T-cell (primary cell): ENCODE results near the gene MMEL1. TPM values are rescaled to one million over a fixed set of nuclear protein-coding genes. Genes with fewer than 3 reads are reported as not detected.
"Not testable (repeated sequence)": the region's sequence is repeated elsewhere in the genome, so short reads cannot be mapped to it uniquely, and the experiment has no call there.

Experiments
- ATAC-seq, 4 experiments: fragments of 200-7000 bp in 3 of 4; fragments of 150-1000 bp in 1 of 4; cut with Tn5 transposase; replicated peaks in 1 of 4; 1 replicate in 3 of 4; 2 replicates in 1 of 4; pipeline ENCODE4 v1.10.0; 2021; ENCODE audit warnings: moderate library complexity in 3 of 4, mild to moderate bottlenecking in 2 of 4, moderate number of reproducible peaks in 1 of 4
- CTCF ChIA-PET, 2 donors: fragments of 300-600 bp; sonication (Branson Sonifier 250); formaldehyde crosslinking; loops; one replicate each; lab custom pipeline; 2022; ENCODE audit warnings: antibody characterized with exemption in 2 of 2; lab: Charles Lee
- POLR2A ChIA-PET, 2 donors: fragments of 300-600 bp; sonication (Branson Sonifier 250); formaldehyde crosslinking; loops; one replicate each; lab custom pipeline; 2022; ENCODE audit warnings: antibody characterized with exemption in 2 of 2; lab: Charles Lee
- DNase-seq, 35 experiments: peaks; one replicate each; pipeline versions ENCODE4 v3.0.0 to v3.0.0-alpha.2; 2013 to 2023
- H3K27ac ChIP-seq: one replicate; pipeline ENCODE4 v1.5.1; 2013; ENCODE audit warnings: low read length
- H3K27me3 ChIP-seq, 2 experiments: replicated peaks in 1 of 2; 1 replicate in 1 of 2; 2 replicates in 1 of 2; pipeline versions ENCODE4 v1.6.1 to v1.7.0; 2013; ENCODE audit warnings: low read length in 1 of 2, mixed read lengths in 1 of 2; ENCODE audit not compliant: control insufficient read depth in 2 of 2, insufficient read depth in 2 of 2; ENCODE audit errors: extremely low read depth in 1 of 2
- H3K36me3 ChIP-seq, 2 donors: 1 replicate in 1 of 2; 2 replicates in 1 of 2; pipeline versions ENCODE4 v1.6.1 to v1.7.0; 2013; ENCODE audit warnings: low read length in 1 of 2; ENCODE audit not compliant: control insufficient read depth in 2 of 2, insufficient read depth in 1 of 2; ENCODE audit errors: extremely low read depth in 1 of 2
- H3K4me1 ChIP-seq, 2 experiments: 1 replicate in 1 of 2; 2 replicates in 1 of 2; pipeline versions ENCODE4 v1.6.1 to v1.7.0; 2013; ENCODE audit warnings: low read length in 2 of 2, mixed read lengths in 1 of 2; ENCODE audit not compliant: insufficient read depth in 2 of 2, control insufficient read depth in 1 of 2; ENCODE audit errors: extremely low read depth in 1 of 2
- H3K4me3 ChIP-seq, 2 donors: 1 replicate in 1 of 2; 2 replicates in 1 of 2; pipeline versions ENCODE4 v1.5.1 to v1.7.0; 2013; ENCODE audit warnings: mild to moderate bottlenecking in 2 of 2, low read length in 1 of 2, moderate library complexity in 1 of 2; ENCODE audit not compliant: control insufficient read depth in 1 of 2; ENCODE audit errors: extremely low read depth in 1 of 2
- H3K9me3 ChIP-seq: 2 replicates; pipeline ENCODE4 v1.7.0; 2013
- H3K27ac Mint-ChIP-seq, 2 donors: one replicate each; pipeline ENCODE4 v1.8.0; 2020 to 2021; ENCODE audit warnings: mild to moderate bottlenecking in 2 of 2, mixed read lengths in 2 of 2
- H3K27me3 Mint-ChIP-seq, 2 donors: one replicate each; pipeline ENCODE4 v1.8.0; 2021 to 2022; ENCODE audit warnings: mixed read lengths in 2 of 2
- H3K36me3 Mint-ChIP-seq: one replicate; pipeline ENCODE4 v1.8.0; 2021; ENCODE audit warnings: mixed read lengths
- H3K4me1 Mint-ChIP-seq, 3 donors: one replicate each; pipeline ENCODE4 v1.8.0; 2020 to 2022; ENCODE audit warnings: mixed read lengths in 3 of 3, mild to moderate bottlenecking in 1 of 3
- H3K4me3 Mint-ChIP-seq, 3 donors: one replicate each; pipeline ENCODE4 v1.8.0; 2020 to 2022; ENCODE audit warnings: mild to moderate bottlenecking in 3 of 3, mixed read lengths in 3 of 3, moderate library complexity in 3 of 3
- H3K9me3 Mint-ChIP-seq, 3 donors: one replicate each; pipeline ENCODE4 v1.8.0; 2020 to 2022; ENCODE audit warnings: mixed read lengths in 3 of 3
- WGBS: methylation state at CpG from one replicate; pipeline ENCODE4 v1.1.5; 2013; ENCODE audit warnings: missing lambda C conversion rate; ENCODE audit not compliant: insufficient coverage; 5-methylcytosine and 5-hydroxymethylcytosine counted together
- total RNA-seq, 35 experiments: library from RNA in 6 of 35; stranded (reverse) in 6 of 35; fragments of 120-200 nt in 1 of 35; gene quantifications; one replicate each; pipeline versions ENCODE4 v1.2.1 to v1.2.4 and lab custom pipeline; 2013 to 2026

MMEL1 gene
- total RNA-seq, 5 donors from 2014 or later (not counting 1 experiment from before 2014, with no cell fraction given): 0.72 to 3.3 (median 1.0) TPM

- POLR2A ChIA-PET: not testable (repeated sequence)
Observed at GRCh38 chr1:2655598-2656434, 23.0 kb upstream of the MMEL1 start.

DNA sequence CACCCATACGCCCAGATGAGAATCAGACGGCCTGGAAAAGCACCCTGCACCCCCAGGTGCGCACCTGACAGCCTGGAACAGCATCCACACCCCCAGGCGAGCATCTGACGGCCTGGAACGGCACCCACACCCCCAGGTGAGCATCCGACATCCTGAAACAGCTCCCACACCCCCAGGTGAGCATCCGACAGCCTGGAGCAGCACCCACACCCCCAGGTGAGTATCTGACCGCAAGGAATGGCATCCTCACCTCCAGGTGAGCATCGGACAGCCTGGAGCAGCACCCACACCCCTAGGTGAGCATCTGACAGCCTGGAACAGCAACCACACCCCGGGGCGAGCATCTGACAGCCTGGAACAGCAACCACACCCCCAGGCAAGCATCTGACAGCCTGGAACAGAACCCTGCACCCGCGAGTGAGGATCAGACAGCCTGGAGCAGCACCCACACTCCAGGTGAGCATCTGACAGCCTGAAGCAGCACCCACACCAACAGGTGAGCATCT is 21.7 kb upstream of the MMEL1 start:
- H3K36me3 ChIP-seq, H3K4me1 Mint-ChIP-seq, H3K4me1 ChIP-seq, H3K4me3 Mint-ChIP-seq, H3K27ac ChIP-seq, H3K4me3 ChIP-seq, H3K36me3 Mint-ChIP-seq, H3K9me3 Mint-ChIP-seq, POLR2A ChIA-PET, CTCF ChIA-PET, ATAC-seq, H3K9me3 ChIP-seq: not testable (repeated sequence)
- peak in 4 of 35 experiments; percentile 4 to 20 (median 16) for DNase-seq
- peaks cover 38 to 50% of the 10 kb centered on the region in 2 donors for H3K27me3 Mint-ChIP-seq
- H3K27me3 ChIP-seq: peaks cover 0 to 72% of the 10 kb centered on the region in 2 experiments
- 28% methylated on average over 14 of the region's 14 CpGs for WGBS
- peak overlapping the region in 1 of 2 donors; percentile 49 for H3K27ac Mint-ChIP-seq

More at GRCh38 chr1:2655598-2656434, 23.0 kb upstream of the MMEL1 start:
- H3K27me3 Mint-ChIP-seq: peaks cover 38 to 50% of the 10 kb centered on the region in 2 donors
- ATAC-seq, H3K4me1 Mint-ChIP-seq, H3K4me1 ChIP-seq, H3K9me3 Mint-ChIP-seq, H3K36me3 ChIP-seq, H3K4me3 ChIP-seq, H3K36me3 Mint-ChIP-seq, H3K9me3 ChIP-seq, H3K27ac Mint-ChIP-seq, H3K27ac ChIP-seq, H3K4me3 Mint-ChIP-seq, CTCF ChIA-PET: not testable (repeated sequence)
- WGBS: 33% methylated on average over 15 of the region's 16 CpGs
- DNase-seq: peak in 6 of 35 experiments; percentile 7 to 36 (median 21)
- peaks cover 0 to 59% of the 10 kb centered on the region in 2 experiments for H3K27me3 ChIP-seq

DNA sequence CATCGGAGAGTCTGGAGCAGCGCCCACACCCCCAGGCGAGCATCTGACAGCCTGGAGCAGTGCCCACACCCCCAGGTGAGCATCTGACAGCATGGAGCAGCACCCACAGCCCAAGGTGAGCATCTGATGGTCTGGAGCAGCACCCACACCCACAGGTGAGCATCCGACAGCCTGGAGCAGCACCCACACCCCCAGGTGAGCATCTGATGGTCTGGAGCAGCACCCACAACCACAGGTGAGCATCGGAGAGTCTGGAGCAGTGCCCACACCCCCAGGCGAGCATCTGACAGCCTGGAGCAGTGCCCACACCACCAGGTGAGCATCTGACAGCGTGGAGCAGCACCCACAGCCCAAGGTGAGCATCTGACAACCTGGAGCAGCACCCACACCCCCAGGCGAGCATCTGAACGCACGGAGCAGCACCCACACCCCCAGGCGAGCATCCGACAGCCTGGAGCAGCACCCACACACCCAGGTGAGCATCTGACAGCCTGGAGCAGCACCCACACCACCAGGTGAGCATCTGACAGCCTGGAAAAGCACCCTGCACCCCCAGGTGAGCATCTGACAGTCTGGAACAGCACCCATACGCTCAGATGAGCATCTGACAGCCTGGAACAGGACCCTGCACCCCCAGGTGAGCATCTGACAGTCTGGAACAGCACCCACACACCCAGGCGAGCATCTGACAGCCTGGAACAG is 21.1 kb upstream of the MMEL1 start:
- H3K4me1 ChIP-seq, H3K9me3 ChIP-seq, H3K9me3 Mint-ChIP-seq, H3K27ac ChIP-seq, CTCF ChIA-PET, H3K4me1 Mint-ChIP-seq, ATAC-seq, H3K4me3 Mint-ChIP-seq, H3K36me3 ChIP-seq, H3K27ac Mint-ChIP-seq, H3K4me3 ChIP-seq, POLR2A ChIA-PET, H3K36me3 Mint-ChIP-seq: not testable (repeated sequence)
- H3K27me3 Mint-ChIP-seq: peaks cover 38 to 53% of the 10 kb centered on the region in 2 donors
- WGBS: 28% methylated on average over 14 of the region's 14 CpGs
- peak in 13 of 35 experiments; percentile 10 to 58 (median 34) for DNase-seq
- H3K27me3 ChIP-seq: peaks cover 0 to 78% of the 10 kb centered on the region in 2 experiments

DNA sequence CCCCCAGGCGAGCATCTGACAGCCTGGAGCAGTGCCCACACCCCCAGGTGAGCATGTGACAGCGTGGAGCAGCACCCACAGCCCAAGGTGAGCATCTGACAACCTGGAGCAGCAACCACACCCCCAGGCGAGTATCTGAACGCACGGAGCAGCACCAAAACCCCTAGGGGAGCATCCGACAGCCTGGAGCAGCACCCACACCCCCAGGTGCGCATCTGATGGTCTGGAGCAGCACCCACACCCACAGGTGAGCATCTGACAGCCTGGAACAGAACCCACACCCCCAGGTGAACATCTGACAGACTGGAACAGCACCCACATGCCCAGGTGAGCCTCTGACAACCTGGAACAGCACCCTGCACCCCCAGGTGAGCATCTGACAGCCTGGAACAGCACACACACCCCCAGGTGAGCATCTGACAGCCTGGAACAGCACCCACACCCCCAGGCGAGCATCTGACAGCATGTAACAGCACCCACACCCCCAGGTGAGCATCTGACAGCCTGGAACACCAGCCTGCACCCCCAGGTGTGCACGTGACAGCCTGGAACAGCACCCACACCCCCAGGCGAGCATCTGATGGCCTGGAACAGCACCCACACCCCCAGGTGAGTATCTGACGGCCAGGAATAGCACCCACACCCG is 20.2 kb upstream of the MMEL1 start:
- H3K36me3 ChIP-seq, H3K4me3 ChIP-seq, POLR2A ChIA-PET, H3K9me3 ChIP-seq, H3K4me3 Mint-ChIP-seq, H3K4me1 ChIP-seq, H3K4me1 Mint-ChIP-seq, ATAC-seq, CTCF ChIA-PET, H3K27ac Mint-ChIP-seq, H3K9me3 Mint-ChIP-seq, H3K36me3 Mint-ChIP-seq, H3K27ac ChIP-seq: not testable (repeated sequence)
- peaks cover 0 to 82% of the 10 kb centered on the region in 2 experiments for H3K27me3 ChIP-seq
- peak in 5 of 35 experiments; percentile 18 to 54 (median 25) for DNase-seq
- peaks cover 38 to 53% of the 10 kb centered on the region in 2 donors for H3K27me3 Mint-ChIP-seq
- WGBS: 26% methylated on average over 10 of the region's 12 CpGs

DNA sequence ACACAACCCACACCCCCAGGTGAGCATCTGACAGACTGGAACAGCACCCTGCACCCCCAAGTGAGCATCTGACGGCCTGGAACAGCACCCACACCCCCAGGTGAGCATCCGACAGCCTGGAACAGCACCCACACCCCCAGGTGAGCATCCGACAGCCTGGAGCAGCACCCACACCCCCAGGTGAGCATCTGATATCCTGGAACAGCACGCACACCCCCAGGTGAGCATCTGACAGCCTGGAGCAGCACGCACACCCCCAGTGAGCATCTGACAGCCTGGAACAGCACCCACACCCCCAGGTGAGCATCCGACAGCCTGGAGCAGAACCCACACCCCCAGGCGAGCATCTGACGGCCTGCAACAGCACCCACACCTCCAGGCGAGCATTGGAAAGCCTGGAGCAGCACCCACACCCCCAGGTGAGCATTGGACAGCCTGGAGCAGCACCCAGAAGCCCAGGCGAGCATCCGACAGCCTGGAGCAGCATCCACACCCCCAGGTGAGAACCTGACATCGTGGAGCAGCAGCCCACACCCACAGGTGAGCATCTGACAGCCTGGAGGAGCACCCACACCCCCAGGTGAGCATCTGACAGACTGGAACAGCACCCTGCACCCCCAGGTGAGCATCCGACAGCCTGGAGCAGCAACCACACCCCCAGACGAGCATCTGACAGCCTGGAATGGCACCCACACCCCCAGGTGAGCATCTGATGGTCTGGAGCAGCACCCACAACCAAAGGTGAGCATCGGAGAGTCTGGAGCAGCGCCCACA is 19.5 kb upstream of the MMEL1 start:
- H3K4me3 Mint-ChIP-seq, H3K4me1 Mint-ChIP-seq, CTCF ChIA-PET, H3K36me3 ChIP-seq, H3K9me3 ChIP-seq, POLR2A ChIA-PET, H3K9me3 Mint-ChIP-seq, H3K4me1 ChIP-seq, H3K27ac ChIP-seq, H3K36me3 Mint-ChIP-seq, H3K4me3 ChIP-seq, ATAC-seq, H3K27ac Mint-ChIP-seq: not testable (repeated sequence)
- H3K27me3 Mint-ChIP-seq: peaks cover 38 to 53% of the 10 kb centered on the region in 2 donors
- 36% methylated on average over 13 of the region's 16 CpGs for WGBS
- peaks cover 0 to 79% of the 10 kb centered on the region in 2 experiments for H3K27me3 ChIP-seq
- DNase-seq: peak in 5 of 35 experiments; percentile 5 to 37 (median 16)
